IMR-90 (cell line): ENCODE results near the gene MAP3K8. TPM values are rescaled to one million over a fixed set of nuclear protein-coding genes. Genes with fewer than 3 reads are reported as not detected.

Source experiments
- ATAC-seq: fragments of 200-7000 bp; cut with Tn5 transposase; 2 replicates; pipeline ENCODE4 v1.9.1; 2020; ENCODE audit warnings: low read depth, mild to moderate bottlenecking, moderate library complexity
- BruUV-seq: library from RNA; stranded (reverse); fragments of 400-500 nt; replicated peaks from 2 replicates; lab custom pipeline; 2021; lab: Mats Ljungman, UMichigan
- CTCF ChIA-PET: fragments of 300-600 bp; formaldehyde crosslinking; extraction: SDS; loops from one replicate; lab custom pipeline; 2021; ENCODE audit warnings: antibody characterized with exemption; lab: Yijun Ruan, JAX
- POLR2A ChIA-PET: fragments of 300-600 bp; sonication (Branson Sonifier 250); formaldehyde crosslinking; loops from one replicate; lab custom pipeline; 2022; ENCODE audit warnings: antibody characterized with exemption; ENCODE audit not compliant: unreplicated experiment; lab: Charles Lee
- DNase-seq: peaks from one replicate; pipeline ENCODE4 v3.0.0; 2013
- H2AFZ ChIP-seq: replicated peaks from 2 replicates; pipeline ENCODE3; 2013; ENCODE audit warnings: low read length, mild to moderate bottlenecking; ENCODE audit not compliant: poor library complexity
- H2AK5ac ChIP-seq: 2 replicates; pipeline ENCODE4 v1.6.1; 2013; ENCODE audit warnings: low read depth, low read length, inconsistent platforms
- H2AK9ac ChIP-seq: replicated peaks from 2 replicates; pipeline ENCODE3; 2013; ENCODE audit warnings: mild to moderate bottlenecking, low read depth, low read length, moderate library complexity; ENCODE audit not compliant: poor library complexity
- H2BK120ac ChIP-seq: 2 replicates; pipeline ENCODE4 v1.6.1; 2013; ENCODE audit warnings: low read depth, low read length, inconsistent platforms
- H2BK15ac ChIP-seq: 3 replicates; pipeline ENCODE4 v1.6.1; 2013; ENCODE audit warnings: low read depth, low read length, inconsistent platforms
- H2BK20ac ChIP-seq: 2 replicates; pipeline ENCODE4 v1.6.1; 2013; ENCODE audit warnings: low read depth, mild to moderate bottlenecking, inconsistent platforms, low read length, moderate library complexity
- H2BK5ac ChIP-seq: 2 replicates; pipeline ENCODE4 v1.6.1; 2013; ENCODE audit warnings: mild to moderate bottlenecking, low read depth, low read length, inconsistent platforms; ENCODE audit not compliant: poor library complexity, severe bottlenecking
- H3K14ac ChIP-seq: replicated peaks from 2 replicates; pipeline ENCODE4 v1.6.1; 2013; ENCODE audit warnings: low read depth, low read length, inconsistent platforms
- H3K18ac ChIP-seq: 2 replicates; pipeline ENCODE4 v1.6.1; 2013; ENCODE audit warnings: low read depth, low read length, control low read depth
- H3K23ac ChIP-seq: 2 replicates; pipeline ENCODE4 v1.6.1; 2013; ENCODE audit warnings: low read depth, low read length, inconsistent platforms
- H3K27ac ChIP-seq: 2 replicates; pipeline ENCODE4 v1.5.1; 2013; ENCODE audit warnings: mild to moderate bottlenecking, control low read depth, low read length; ENCODE audit not compliant: insufficient read depth
- H3K27me3 ChIP-seq: 2 replicates; pipeline ENCODE4 v1.6.1; 2013; ENCODE audit warnings: low read length; ENCODE audit not compliant: control insufficient read depth, insufficient read depth
- H3K36me3 ChIP-seq: 2 replicates; pipeline ENCODE4 v1.6.1; 2013; ENCODE audit warnings: low read length, mixed read lengths; ENCODE audit not compliant: control insufficient read depth, insufficient read depth
- H3K4ac ChIP-seq: 2 replicates; pipeline ENCODE4 v1.6.1; 2013; ENCODE audit warnings: low read depth, low read length, inconsistent platforms
- H3K4me1 ChIP-seq: 2 replicates; pipeline ENCODE4 v1.6.1; 2013; ENCODE audit warnings: low read length, mixed read lengths; ENCODE audit not compliant: control insufficient read depth, insufficient read depth
- H3K4me2 ChIP-seq: 2 replicates; pipeline ENCODE4 v1.6.1; 2013; ENCODE audit warnings: low read depth, mild to moderate bottlenecking, control low read depth, low read length, moderate library complexity
- H3K4me3 ChIP-seq: 2 replicates; pipeline ENCODE4 v1.5.1; 2013; ENCODE audit warnings: low read depth, mild to moderate bottlenecking, control low read depth, low read length, moderate library complexity; ENCODE audit not compliant: insufficient read depth
- H3K56ac ChIP-seq: 2 replicates; pipeline ENCODE4 v1.6.1; 2013; ENCODE audit warnings: low read length, inconsistent platforms; ENCODE audit not compliant: insufficient read depth; ENCODE audit errors: extremely low read depth
- H3K79me1 ChIP-seq, 2 experiments: 2 replicates each; pipeline ENCODE4 v1.6.1; 2013; ENCODE audit warnings: low read length in 2 of 2, inconsistent platforms in 1 of 2, low read depth in 1 of 2
- H3K9ac ChIP-seq: 2 replicates; pipeline ENCODE4 v1.6.1; 2013; ENCODE audit warnings: low read depth, low read length, control low read depth
- H3K9me1 ChIP-seq: 2 replicates; pipeline ENCODE4 v1.6.1; 2013; ENCODE audit warnings: low read length, inconsistent platforms; ENCODE audit not compliant: insufficient read depth
- H3K9me3 ChIP-seq: 2 replicates; pipeline ENCODE4 v1.6.1; 2013; ENCODE audit warnings: low read length; ENCODE audit not compliant: control insufficient read depth, insufficient read depth
- H4K20me1 ChIP-seq: 2 replicates; pipeline ENCODE4 v1.6.1; 2013; ENCODE audit warnings: low read length, inconsistent platforms; ENCODE audit not compliant: insufficient read depth
- H4K5ac ChIP-seq: 2 replicates; pipeline ENCODE4 v1.6.1; 2013; ENCODE audit warnings: mild to moderate bottlenecking, low read depth, low read length, control low read depth
- H4K8ac ChIP-seq, 2 experiments: 2 replicates each; pipeline ENCODE4 v1.6.1; 2013; ENCODE audit warnings: low read depth in 2 of 2, low read length in 2 of 2, control low read depth in 1 of 2, inconsistent platforms in 1 of 2
- H4K91ac ChIP-seq: 2 replicates; pipeline ENCODE4 v1.6.1; 2013; ENCODE audit warnings: low read depth, low read length, inconsistent platforms; ENCODE audit not compliant: insufficient read depth
- ELK1 ChIP-seq: fragments of 150-350 bp; IDR thresholded peaks from 2 replicates; pipeline ENCODE4 v1.6.1; 2016; ENCODE audit warnings: low read depth, mild to moderate bottlenecking, low read length, moderate library complexity, borderline replicate concordance
- POLR2A ChIP-seq: IDR thresholded peaks from 2 replicates; pipeline ENCODE4 v1.6.1; 2012; ENCODE audit warnings: mild to moderate bottlenecking, low read depth, low read length
- WGBS, 2 experiments: methylation state at CpG; one replicate each; pipeline versions ENCODE4 v1.1.5 to v1.1.7; 2013; ENCODE audit warnings: missing lambda C conversion rate in 2 of 2; ENCODE audit not compliant: insufficient read length in 1 of 2; ENCODE audit errors: extremely low coverage in 2 of 2; 5-methylcytosine and 5-hydroxymethylcytosine counted together
- dilution Hi-C: fragments of 300-500 bp; cut with HindIII; formaldehyde crosslinking; loops from one replicate; pipeline ENCODE4 v1.14.3; 2018; ENCODE audit warnings: low sequenced_read_pairs; ENCODE audit not compliant: unreplicated experiment
- in situ Hi-C: fragments of 300-500 bp; cut with MboI; formaldehyde crosslinking; loops from 3 replicates; pipeline ENCODE4 v1.14.3; 2019; ENCODE audit warnings: low sequenced_read_pairs, inconsistent platforms, mixed read lengths
- intact Hi-C: fragments of 100-400 bp; cut with micrococcal nuclease; formaldehyde crosslinking; loops from 2 replicates; pipeline ENCODE4 v1.10.0; 2022
- polyA plus RNA-seq, 3 experiments: library from polyadenylated mRNA; depleted of rRNA; stranded (reverse); fragments of >200 nt; gene quantifications; 2 replicates each; pipeline ENCODE4 v1.2.3, GENCODE V29; 2012; ENCODE audit warnings: low replicate concordance in 1 of 3
- total RNA-seq: library from RNA; depleted of rRNA; stranded (reverse); fragments of >200 nt; gene quantifications from 2 replicates; pipeline ENCODE4 v1.2.3, GENCODE V29; 2012

Gene MAP3K8
- total and polyA plus RNA-seq, 2 of the 4 experiments (the other 2 are of a cell fraction), result 1.8 to 2.6 TPM

DNA sequence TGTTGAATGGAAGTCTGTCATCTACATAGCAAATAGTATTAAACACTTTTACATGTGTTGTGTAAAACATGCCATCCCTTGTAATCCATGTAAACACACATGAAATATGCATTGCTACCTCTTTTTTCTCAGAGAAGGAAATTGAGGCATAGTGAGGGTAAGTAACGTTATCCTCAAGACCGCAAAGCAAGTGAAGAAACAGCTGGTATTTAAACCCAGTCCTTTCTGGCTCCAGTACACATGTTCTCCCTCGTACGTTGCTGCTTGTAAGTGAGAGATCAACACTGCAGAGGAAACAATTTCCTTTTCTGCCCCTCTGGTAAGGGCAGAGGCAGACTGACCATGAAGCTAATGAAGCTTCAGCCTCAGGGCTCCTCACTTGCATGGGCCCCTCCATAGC is 28.5 kb downstream of the MAP3K8 start:
- intact Hi-C loops, result no loop called here
- in situ Hi-C loops, result no loop called here
- no peak for TF ChIP-seq ELK1
- no peak for TF ChIP-seq POLR2A
- Histone ChIP-seq H3K9me1 (peaks cover 2% of the 10 kb centered on the region; the same call in 1 of the 2 replicates), H3K9ac (no peak overlapping the region), H2AK5ac (no peak overlapping the region; the same call in 1 of the 2 replicates), H2BK120ac (no peak overlapping the region), H3K79me1 (no peaks in the 10 kb centered on the region), H3K27ac (no peak overlapping the region), H4K20me1 (no peaks in the 10 kb centered on the region), H2AFZ (no peak overlapping the region), H3K23ac (no peak overlapping the region), H3K56ac (no peak overlapping the region), H4K5ac (no peak overlapping the region), H4K91ac (no peak overlapping the region), H3K36me3 (peaks cover 31% of the 10 kb centered on the region), H2BK5ac (no peak overlapping the region), H3K4me3 (no peak overlapping the region), H3K18ac (no peak overlapping the region), H3K9me3 (no peaks in the 10 kb centered on the region), H3K4ac (no peak overlapping the region), H3K27me3 (peaks cover 2% of the 10 kb centered on the region), H3K14ac (no peak overlapping the region), H2BK15ac (no peak overlapping the region), H3K4me2 (no peak overlapping the region), H2AK9ac (no peak overlapping the region), H3K4me1 (peaks cover 3% of the 10 kb centered on the region; the same call in 1 of the 2 replicates), H4K8ac (no peak overlapping the region), H2BK20ac (no peak overlapping the region)
- CTCF ChIA-PET, result no interaction called here
- no TSS peak for BruUV-seq
- ATAC-seq, result no peak
- WGBS, 2 experiments, result 70% methylated on average over 2 of the region's 4 CpGs; no CpG with 5 or more reads in 1 of the 2 experiments
- dilution Hi-C loops, result no loop called here
- POLR2A ChIA-PET, result no interaction called here
- DNase-seq, result no peak
